HepG2 (cell line): ENCODE measurements around the gene KCTD19. TPM values are rescaled to one million over a fixed set of nuclear protein-coding genes. Genes with fewer than 3 reads are reported as not detected.
A peak's percentile ranks its signal among the peaks of the same experiment; 100 is the strongest.

ENCODE experiments used
- ATAC-seq: fragments of 200-7000 bp; cut with Tn5 transposase; 3 replicates; pipeline ENCODE4 v1.9.1; 2020; ENCODE audit warnings: mild to moderate bottlenecking, moderate library complexity
- BruUV-seq: library from RNA; stranded (reverse); fragments of 400-500 nt; replicated peaks from 2 replicates; lab custom pipeline; 2021; lab: Mats Ljungman, UMichigan
- CTCF ChIA-PET: fragments of 300-600 bp; formaldehyde crosslinking; extraction: SDS; loops from one replicate; lab custom pipeline; 2021; ENCODE audit warnings: low total read pairs, inconsistent platforms, low intra/inter-chr PET ratio; lab: Yijun Ruan, JAX
- POLR2A ChIA-PET: fragments of 350-600 bp; sonication (Branson Sonifier 250); formaldehyde crosslinking; loops from one replicate; lab custom pipeline; 2020; ENCODE audit warnings: antibody characterized with exemption, inconsistent platforms; lab: Yijun Ruan, JAX
- DNase-seq: peaks from one replicate; pipeline ENCODE4 v3.0.0-alpha.2; 2015; ENCODE audit warnings: low spot score
- FAIRE-seq: peaks from 3 replicates; lab custom pipeline; 2011; peaks lifted over from hg19 to GRCh38; lab: Jason Lieb, UNC
- H2AFZ ChIP-seq: one replicate; pipeline ENCODE4 v1.6.1; 2011; ENCODE audit warnings: low read length, inconsistent platforms
- H3K27ac ChIP-seq: fragments of 300-600 bp; 3 replicates; pipeline ENCODE4 v1.8.0; 2011; ENCODE audit warnings: mixed run types, mild to moderate bottlenecking, mixed read lengths, low read length, inconsistent platforms; ENCODE audit not compliant: insufficient read depth; ENCODE audit errors: extremely low read length
- H3K27me3 ChIP-seq, 2 experiments: fragments of 200-600 bp in 1 of 2; 2 replicates in 1 of 2; 3 replicates in 1 of 2; pipeline versions ENCODE4 v1.6.0 to v1.8.0; 2011; ENCODE audit warnings: low read length in 2 of 2, mild to moderate bottlenecking in 2 of 2, moderate library complexity in 2 of 2, inconsistent platforms in 1 of 2; ENCODE audit not compliant: insufficient read depth in 2 of 2, control insufficient read depth in 1 of 2
- H3K36me3 ChIP-seq, 2 experiments: fragments of 200-600 bp in 1 of 2; replicated peaks in 1 of 2; 2 replicates in 1 of 2; 3 replicates in 1 of 2; pipeline versions ENCODE4 v1.5.1 to v1.8.0; 2011; ENCODE audit warnings: low read length in 2 of 2, inconsistent platforms in 1 of 2; ENCODE audit not compliant: insufficient read depth in 2 of 2, control insufficient read depth in 1 of 2
- H3K4me1 ChIP-seq: 2 replicates; pipeline ENCODE4 v1.5.1; 2012; ENCODE audit warnings: low read length, inconsistent platforms; ENCODE audit not compliant: insufficient read depth
- H3K4me2 ChIP-seq: 2 replicates; pipeline ENCODE4 v1.6.0; 2011; ENCODE audit warnings: low read depth, low read length, inconsistent platforms
- H3K4me3 ChIP-seq, 3 experiments: fragments of 200-600 bp in 1 of 3; sonication (generic), shearing (Covaris generic) in 1 of 3; replicated peaks in 1 of 3; 2 replicates each; pipeline ENCODE4 v1.5.1; 2011 to 2016; ENCODE audit warnings: low read length in 3 of 3, inconsistent platforms in 2 of 3, low read depth in 2 of 3, mild to moderate bottlenecking in 2 of 3, control low read depth in 1 of 3, mixed read lengths in 1 of 3; ENCODE audit not compliant: insufficient read depth in 1 of 3
- H3K79me2 ChIP-seq: one replicate; pipeline ENCODE4 v1.6.1; 2011; ENCODE audit warnings: low read length, inconsistent platforms; ENCODE audit not compliant: insufficient read depth
- H3K9ac ChIP-seq: 2 replicates; pipeline ENCODE4 v1.6.0; 2011; ENCODE audit warnings: mild to moderate bottlenecking, low read depth, low read length, inconsistent platforms; ENCODE audit not compliant: insufficient read depth
- H3K9me3 ChIP-seq: 2 replicates; pipeline ENCODE4 v1.5.1; 2012; ENCODE audit warnings: mild to moderate bottlenecking, low read length
- H4K20me1 ChIP-seq: 2 replicates; pipeline ENCODE4 v1.6.0; 2011; ENCODE audit warnings: inconsistent platforms, mild to moderate bottlenecking, low read length, moderate library complexity; ENCODE audit not compliant: insufficient read depth
- CREB1 ChIP-seq, 2 experiments: fragments of 450-650 bp in 1 of 2; IDR thresholded peaks; 2 replicates each; pipeline ENCODE4 v1.6.1; 2016 to 2017; ENCODE audit warnings: control low read depth in 1 of 2, mild to moderate bottlenecking in 1 of 2, missing compliant biosample characterization in 1 of 2, missing genetic modification characterization in 1 of 2
- MAFK ChIP-seq, 2 experiments: IDR thresholded peaks in 1 of 2; conservative IDR thresholded peaks in 1 of 2; 2 replicates each; pipeline ENCODE4 v1.6.1; 2011; ENCODE audit warnings: improper control_type of control experiment in 2 of 2, low read length in 2 of 2
- MYNN ChIP-seq: sonication (generic); formaldehyde crosslinking; IDR thresholded peaks from 2 replicates; pipeline ENCODE4 v1.4.0; 2020; ENCODE audit warnings: mild to moderate bottlenecking, low read depth, missing genetic modification reagents
- PBX3 ChIP-seq: sonication (generic); formaldehyde crosslinking; IDR thresholded peaks from 2 replicates; pipeline ENCODE4 v1.8.1; 2023; ENCODE audit warnings: missing genetic modification reagents, inconsistent platforms, borderline replicate concordance
- ZBTB10 ChIP-seq: sonication (generic); formaldehyde crosslinking; IDR thresholded peaks from 2 replicates; pipeline ENCODE4 v1.4.0; 2020; ENCODE audit warnings: missing genetic modification reagents, borderline replicate concordance
- ZBTB21 ChIP-seq: sonication (generic); formaldehyde crosslinking; IDR thresholded peaks from 2 replicates; pipeline ENCODE4 v1.4.0; 2020; ENCODE audit warnings: missing genetic modification reagents
- ZNF616 ChIP-seq: sonication (generic); formaldehyde crosslinking; IDR thresholded peaks from 2 replicates; pipeline ENCODE4 v1.5.0; 2020; ENCODE audit warnings: low read depth, mild to moderate bottlenecking, missing genetic modification reagents
- WGBS: methylation state at CpG from one replicate; pipeline ENCODE4 v1.1.6; 2017; ENCODE audit warnings: low lambda C conversion rate; 5-methylcytosine and 5-hydroxymethylcytosine counted together
- in situ Hi-C: cut with HindIII; loops from 2 replicates; pipeline ENCODE4 v1.10.0; 2017; ENCODE audit warnings: low pct_unique_long_range_greater_than_20kb; ENCODE audit not compliant: extremely low pct_ligation_motif_present
- intact Hi-C: fragments of 100-400 bp; cut with micrococcal nuclease; formaldehyde crosslinking; loops from one replicate; pipeline ENCODE4 v1.10.0; 2022; ENCODE audit not compliant: unreplicated experiment
- polyA plus RNA-seq, 8 experiments: library from polyadenylated mRNA; depleted of rRNA in 3 of 8; stranded (reverse) in 7 of 8; unstranded in 1 of 8; fragments of >200 nt; fragmentation: Illumina TruSeq in 4 of 8; extraction: Trizol in 4 of 8; gene quantifications; 2 replicates each; pipeline versions ENCODE4 v1.2.1 to v1.2.3, GENCODE V29; 2011 to 2016; ENCODE audit warnings: low read depth in 4 of 8, missing spikeins in 1 of 8, mixed read lengths in 1 of 8; ENCODE audit not compliant: insufficient read depth in 1 of 8
- total RNA-seq, 5 experiments: library from RNA; depleted of rRNA; stranded (reverse); fragments of >200 nt; fragmentation: Illumina TruSeq; extraction: Trizol; gene quantifications; 2 replicates each; pipeline ENCODE4 v1.2.3, GENCODE V29; 2016; ENCODE audit warnings: low read depth in 1 of 5
- TF ChIP-seq, protein P1 (sequence below): sonication (generic); formaldehyde crosslinking; IDR thresholded peaks from 2 replicates; pipeline ENCODE4 v1.4.0; 2020; ENCODE audit warnings: low read depth, missing genetic modification reagents
- TF ChIP-seq, protein P2 (sequence below): sonication (generic); IDR thresholded peaks from 2 replicates; pipeline ENCODE4 v1.6.1; 2016; ENCODE audit warnings: low read depth, borderline replicate concordance

KCTD19 gene
- total and polyA plus RNA-seq, 2 of the 13 experiments (the other 11 are each of a cell fraction or from before 2014, with no cell fraction given), result not detected

DNA sequence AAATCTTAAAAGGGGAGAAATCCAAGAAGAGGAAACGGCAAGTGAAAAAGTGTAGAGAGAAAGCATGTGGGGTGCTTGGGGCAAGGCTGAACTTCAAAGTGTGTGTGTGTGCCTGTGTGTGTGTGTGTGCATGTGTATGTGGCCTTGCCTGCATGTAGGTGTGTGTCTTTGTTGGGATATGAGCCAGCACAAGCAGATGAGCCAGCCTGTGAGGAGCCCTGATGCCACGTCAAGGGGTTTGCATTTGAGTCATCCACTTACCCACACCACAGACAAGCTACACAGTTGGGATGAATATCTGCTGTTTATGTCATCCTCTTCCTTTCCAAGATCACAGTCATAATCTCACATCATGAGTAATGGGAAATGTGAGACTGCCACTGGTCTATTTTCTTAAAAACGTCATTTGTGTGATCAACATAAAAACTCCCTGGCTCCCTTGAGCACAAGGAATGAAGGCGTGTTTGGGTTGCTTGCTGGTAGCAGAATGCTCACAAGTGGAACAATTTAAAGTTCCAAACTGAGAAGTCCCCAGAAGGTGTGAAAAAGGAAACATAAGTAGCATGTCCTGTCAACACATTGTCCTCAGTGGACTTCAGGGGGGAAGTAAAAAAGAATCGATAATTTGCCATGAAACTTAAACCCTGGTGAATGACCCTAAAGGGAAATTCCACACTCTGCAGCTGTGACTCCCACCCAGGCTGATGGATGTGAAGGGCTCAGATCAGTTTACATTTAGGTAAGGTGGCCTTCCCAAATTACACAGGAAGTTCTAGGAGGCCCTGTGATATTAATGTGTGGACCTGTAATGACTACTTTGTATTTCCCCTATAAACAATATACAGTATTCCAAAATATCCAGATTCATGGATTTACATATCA is 14.7 kb downstream of the KCTD19 start:
- Histone ChIP-seq H2AFZ (no peak overlapping the region), H3K9me3 (no peaks in the 10 kb centered on the region), H3K27me3 (peaks cover 2 to 28% of the 10 kb centered on the region in 2 experiments; a peak in 3 of 5 replicates), H3K9ac (no peak overlapping the region), H4K20me1 (no peaks in the 10 kb centered on the region), H3K4me2 (no peak overlapping the region), H3K79me2 (no peaks in the 10 kb centered on the region), H3K27ac (no peak overlapping the region), H3K36me3 (no peaks in the 10 kb centered on the region), H3K4me3 (no peak overlapping the region), H3K4me1 (peaks cover 18% of the 10 kb centered on the region; the same call in 1 of the 2 replicates)
- intact Hi-C loops, result no loop called here
- 28% methylated on average over 5 of the region's 5 CpGs for WGBS
- no peak for ATAC-seq
- no TSS peak for BruUV-seq
- POLR2A ChIA-PET, result no interaction called here
- DNase-seq, result peak; percentile 28
- in situ Hi-C loops, result no loop called here
- TF ChIP-seq ZBTB10 (CRISPR knock-in tag), result no peak
- TF ChIP-seq CREB1 (IDR thresholded peaks at IDR 0.05), result peak; percentile 60; the same call in 1 of the 2 replicates
- TF ChIP-seq CREB1 (CRISPR knock-in tag; IDR thresholded peaks at IDR 0.05), result no peak
- no peak for TF ChIP-seq MYNN
- TF ChIP-seq, protein P1, sequence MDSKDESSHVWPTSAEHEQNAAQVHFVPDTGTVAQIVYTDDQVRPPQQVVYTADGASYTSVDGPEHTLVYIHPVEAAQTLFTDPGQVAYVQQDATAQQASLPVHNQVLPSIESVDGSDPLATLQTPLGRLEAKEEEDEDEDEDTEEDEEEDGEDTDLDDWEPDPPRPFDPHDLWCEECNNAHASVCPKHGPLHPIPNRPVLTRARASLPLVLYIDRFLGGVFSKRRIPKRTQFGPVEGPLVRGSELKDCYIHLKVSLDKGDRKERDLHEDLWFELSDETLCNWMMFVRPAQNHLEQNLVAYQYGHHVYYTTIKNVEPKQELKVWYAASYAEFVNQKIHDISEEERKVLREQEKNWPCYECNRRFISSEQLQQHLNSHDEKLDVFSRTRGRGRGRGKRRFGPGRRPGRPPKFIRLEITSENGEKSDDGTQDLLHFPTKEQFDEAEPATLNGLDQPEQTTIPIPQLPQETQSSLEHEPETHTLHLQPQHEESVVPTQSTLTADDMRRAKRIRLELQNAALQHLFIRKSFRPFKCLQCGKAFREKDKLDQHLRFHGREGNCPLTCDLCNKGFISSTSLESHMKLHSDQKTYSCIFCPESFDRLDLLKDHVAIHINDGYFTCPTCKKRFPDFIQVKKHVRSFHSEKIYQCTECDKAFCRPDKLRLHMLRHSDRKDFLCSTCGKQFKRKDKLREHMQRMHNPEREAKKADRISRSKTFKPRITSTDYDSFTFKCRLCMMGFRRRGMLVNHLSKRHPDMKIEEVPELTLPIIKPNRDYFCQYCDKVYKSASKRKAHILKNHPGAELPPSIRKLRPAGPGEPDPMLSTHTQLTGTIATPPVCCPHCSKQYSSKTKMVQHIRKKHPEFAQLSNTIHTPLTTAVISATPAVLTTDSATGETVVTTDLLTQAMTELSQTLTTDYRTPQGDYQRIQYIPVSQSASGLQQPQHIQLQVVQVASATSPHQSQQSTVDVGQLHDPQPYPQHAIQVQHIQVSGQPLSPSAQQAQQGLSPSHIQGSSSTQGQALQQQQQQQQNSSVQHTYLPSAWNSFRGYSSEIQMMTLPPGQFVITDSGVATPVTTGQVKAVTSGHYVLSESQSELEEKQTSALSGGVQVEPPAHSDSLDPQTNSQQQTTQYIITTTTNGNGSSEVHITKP (CRISPR knock-in tag), result no peak
- no peak for TF ChIP-seq MAFK (conservative IDR thresholded peaks at IDR 0.05 in 1 of 2, IDR thresholded peaks at IDR 0.05 in 1 of 2; ENCODE audit: low read length in 2 of 2)
- TF ChIP-seq ZNF616 (CRISPR knock-in tag), result no peak
- TF ChIP-seq PBX3 (CRISPR knock-in tag), result no peak
- TF ChIP-seq, protein P2, sequence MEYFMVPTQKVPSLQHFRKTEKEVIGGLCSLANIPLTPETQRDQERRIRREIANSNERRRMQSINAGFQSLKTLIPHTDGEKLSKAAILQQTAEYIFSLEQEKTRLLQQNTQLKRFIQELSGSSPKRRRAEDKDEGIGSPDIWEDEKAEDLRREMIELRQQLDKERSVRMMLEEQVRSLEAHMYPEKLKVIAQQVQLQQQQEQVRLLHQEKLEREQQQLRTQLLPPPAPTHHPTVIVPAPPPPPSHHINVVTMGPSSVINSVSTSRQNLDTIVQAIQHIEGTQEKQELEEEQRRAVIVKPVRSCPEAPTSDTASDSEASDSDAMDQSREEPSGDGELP, result no peak
- 0 out of 2 replicates have a peak, but pooled peaks have one; percentile 20 for TF ChIP-seq ZBTB21 (CRISPR knock-in tag)
- CTCF ChIA-PET, result no interaction called here
- FAIRE-seq, result no peak
